Right ventricle myocardium inferior (tissue), 1 donor: ENCODE results near the gene RHD. TPM values are rescaled to one million over a fixed set of nuclear protein-coding genes. Genes with fewer than 3 reads are reported as not detected.
"Not testable (repeated sequence)": the region's sequence is repeated elsewhere in the genome, so short reads cannot be mapped to it uniquely, and the experiment has no call there.

Source experiments
- ATAC-seq: fragments of 200-7000 bp; cut with Tn5 transposase; one replicate; pipeline ENCODE4 v1.9.1; 2020; ENCODE audit warnings: mild to moderate bottlenecking, moderate library complexity
- DNase-seq: peaks from one replicate; pipeline ENCODE4 v3.0.0; 2021; ENCODE audit errors: missing footprints
- intact Hi-C: fragments of 100-400 bp; cut with DNase I; formaldehyde crosslinking; loops from one replicate; pipeline ENCODE4 v1.11.0; 2022
- total RNA-seq: library from RNA; stranded (reverse); fragmentation: NEBNext Ultra II Directional; extraction: Animal tissue kit (Norgen Biotek cat#: 25700); gene quantifications from one replicate; pipeline ENCODE4 v1.2.1, GENCODE V29; 2021
- donor health status: DM: no; HTN: yes; CAD: no; lungs with severe emphysema.

Gene RHD
- total RNA-seq, 1 donor from 2014 or later, result not detected

GRCh38 chr1:25378367-25378766, 106.1 kb downstream of the RHD start:
- ATAC-seq, result not testable (repeated sequence)

More at GRCh38 chr1:25378367-25378766, 106.1 kb downstream of the RHD start:
- intact Hi-C loops, DNase-seq: not testable (repeated sequence)

Other genes starting within 250 kb of the RHD start
- gene SYF2, start 40.0 kb upstream of the RHD start, total RNA-seq, result 34.1 TPM
- gene RSRP1, start 25.1 kb upstream of the RHD start, total RNA-seq, result 41.4 TPM
- 70.5 TPM for gene TMEM50A, start 65.8 kb downstream of the RHD start, total RNA-seq
- 1.7 TPM for gene RHCE, start 148.3 kb downstream of the RHD start, total RNA-seq
- gene MACO1, start 158.4 kb downstream of the RHD start, total RNA-seq, result 13.7 TPM